GM12878 (cell line): ENCODE data around the gene ACER3. TPM values are rescaled to one million over a fixed set of nuclear protein-coding genes. Genes with fewer than 3 reads are reported as not detected.

Source experiments
- ATAC-seq: fragments of 200-7000 bp; cut with Tn5 transposase; 3 replicates; pipeline ENCODE4 v1.9.1; 2020; ENCODE audit warnings: mild to moderate bottlenecking, moderate library complexity
- BruUV-seq: library from RNA; stranded (reverse); fragments of 400-500 nt; replicated peaks from 2 replicates; lab custom pipeline; 2021; lab: Mats Ljungman, UMichigan
- CTCF ChIA-PET: fragments of 300-600 bp; sonication (Branson Sonifier 250); formaldehyde crosslinking; extraction: SDS; loops from one replicate; lab custom pipeline; 2021; ENCODE audit warnings: inconsistent platforms; lab: Yijun Ruan, JAX
- POLR2A ChIA-PET: fragments of 350-600 bp; formaldehyde crosslinking; extraction: SDS; loops from one replicate; lab custom pipeline; 2021; ENCODE audit warnings: inconsistent platforms; lab: Charles Lee
- RAD21 ChIA-PET: fragments of 300-600 bp; sonication (Branson Sonifier 250); formaldehyde crosslinking; loops from one replicate; lab custom pipeline; 2023; ENCODE audit warnings: antibody characterized with exemption; ENCODE audit not compliant: unreplicated experiment; lab: Charles Lee
- SMC1A ChIA-PET: fragments of 300-600 bp; sonication (Branson Sonifier 250); formaldehyde crosslinking; loops from one replicate; lab custom pipeline; 2023; ENCODE audit not compliant: unreplicated experiment, uncharacterized antibody; lab: Charles Lee
- DNase-seq: peaks from one replicate; pipeline ENCODE4 v3.0.0-alpha.2; 2011; ENCODE audit warnings: low read depth, low spot score
- FAIRE-seq: peaks from 3 replicates; lab custom pipeline; 2011; peaks lifted over from hg19 to GRCh38; lab: Jason Lieb, UNC
- H2AFZ ChIP-seq: 2 replicates; pipeline ENCODE4 v1.6.0; 2011; ENCODE audit warnings: low read depth, low read length, control low read depth; ENCODE audit not compliant: control insufficient read depth
- H3K27ac ChIP-seq: 2 replicates; pipeline ENCODE4 v1.5.1; 2011; ENCODE audit warnings: control low read depth; ENCODE audit not compliant: control insufficient read depth, insufficient read depth
- H3K27me3 ChIP-seq, 2 experiments: replicated peaks in 1 of 2; 2 replicates each; pipeline versions ENCODE4 v1.6.0 to v1.6.1; 2011; ENCODE audit warnings: low read length in 1 of 2; ENCODE audit not compliant: control insufficient read depth in 2 of 2, insufficient read depth in 2 of 2
- H3K36me3 ChIP-seq, 2 experiments: 2 replicates each; pipeline ENCODE4 v1.5.1; 2011; ENCODE audit warnings: low read length in 1 of 2; ENCODE audit not compliant: control insufficient read depth in 2 of 2, insufficient read depth in 2 of 2
- H3K4me1 ChIP-seq: 2 replicates; pipeline ENCODE4 v1.6.1; 2011; ENCODE audit warnings: mild to moderate bottlenecking, low read length, moderate library complexity, mixed read lengths; ENCODE audit not compliant: control insufficient read depth, insufficient read depth
- H3K4me2 ChIP-seq: 2 replicates; pipeline ENCODE4 v1.6.0; 2011; ENCODE audit warnings: control low read depth; ENCODE audit not compliant: control insufficient read depth, insufficient read depth
- H3K4me3 ChIP-seq: fragments of 200-600 bp; sonication (generic); 2 replicates; pipeline ENCODE4 v1.5.1; 2016
- H3K79me2 ChIP-seq: 2 replicates; pipeline ENCODE4 v1.6.0; 2011; ENCODE audit warnings: low read length; ENCODE audit not compliant: control insufficient read depth, insufficient read depth
- H3K9ac ChIP-seq: 2 replicates; pipeline ENCODE4 v1.8.0; 2011; ENCODE audit warnings: low read length, control low read depth, mixed read lengths; ENCODE audit not compliant: control insufficient read depth, insufficient read depth
- H3K9me3 ChIP-seq: replicated peaks from 3 replicates; pipeline ENCODE4 v1.5.1; 2011; ENCODE audit warnings: mild to moderate bottlenecking, low read length; ENCODE audit not compliant: control insufficient read depth, insufficient read depth
- H4K20me1 ChIP-seq: 2 replicates; pipeline ENCODE4 v1.6.0; 2011; ENCODE audit not compliant: control insufficient read depth, insufficient read depth
- CREB1 ChIP-seq: IDR thresholded peaks from 2 replicates; pipeline ENCODE4 v1.6.1; 2012; ENCODE audit warnings: low read depth, mild to moderate bottlenecking, inconsistent platforms
- CUX1 ChIP-seq: IDR thresholded peaks from 2 replicates; pipeline ENCODE4 v1.6.1; 2012; ENCODE audit warnings: improper control_type of control experiment, low read depth, low read length; ENCODE audit not compliant: insufficient replicate concordance
- IRF4 ChIP-seq: IDR thresholded peaks from 2 replicates; pipeline ENCODE4 v1.6.1; 2011; ENCODE audit warnings: low read depth, low read length
- KLF5 ChIP-seq: fragments of 450-650 bp; IDR thresholded peaks from 2 replicates; pipeline ENCODE4 v1.6.1; 2014; ENCODE audit warnings: mild to moderate bottlenecking; ENCODE audit not compliant: partially characterized antibody
- MLLT1 ChIP-seq: fragments of 450-650 bp; IDR thresholded peaks from 2 replicates; pipeline ENCODE4 v1.6.1; 2016; ENCODE audit warnings: mild to moderate bottlenecking
- NR2C1 ChIP-seq: fragments of 450-650 bp; IDR thresholded peaks from 2 replicates; pipeline ENCODE4 v1.6.1; 2017; ENCODE audit warnings: antibody characterized with exemption, mild to moderate bottlenecking, moderate library complexity
- NR2C2 ChIP-seq: IDR thresholded peaks from 2 replicates; pipeline ENCODE4 v1.6.1; 2011; ENCODE audit warnings: borderline replicate concordance, low read depth; ENCODE audit not compliant: control insufficient read depth, insufficient read length
- RBBP5 ChIP-seq: fragments of 200-600 bp; sonication (generic); conservative IDR thresholded peaks from 2 replicates; pipeline ENCODE4 v1.6.1; 2016
- REST ChIP-seq: IDR thresholded peaks from 2 replicates; pipeline ENCODE4 v1.6.1; 2012; ENCODE audit warnings: mild to moderate bottlenecking, low read depth, low read length
- SP1 ChIP-seq: IDR thresholded peaks from one replicate; pipeline ENCODE4 v1.6.1; 2011; ENCODE audit warnings: low read depth, low read length
- SUPT20H ChIP-seq: IDR thresholded peaks from 2 replicates; pipeline ENCODE4 v1.6.1; 2011; ENCODE audit warnings: low read depth, mild to moderate bottlenecking, low read length, moderate library complexity, borderline replicate concordance; ENCODE audit not compliant: control insufficient read depth
- USF2 ChIP-seq: IDR thresholded peaks from 2 replicates; pipeline ENCODE4 v1.6.1; 2011; ENCODE audit warnings: low read depth, low read length, improper control_type of control experiment, borderline replicate concordance
- YBX1 ChIP-seq: fragments of 450-650 bp; IDR thresholded peaks from 2 replicates; pipeline ENCODE4 v1.6.1; 2016; ENCODE audit warnings: antibody characterized with exemption
- ZNF207 ChIP-seq: fragments of 450-650 bp; IDR thresholded peaks from 2 replicates; pipeline ENCODE4 v1.6.1; 2014; ENCODE audit warnings: antibody characterized with exemption, mild to moderate bottlenecking, borderline replicate concordance
- WGBS: methylation state at CpG from one replicate; pipeline ENCODE4 v1.1.6; 2016; ENCODE audit warnings: low lambda C conversion rate; ENCODE audit not compliant: insufficient replicate concordance, insufficient coverage; ENCODE audit errors: missing lambda C conversion rate; 5-methylcytosine and 5-hydroxymethylcytosine counted together
- in situ Hi-C: fragments of 300-500 bp; cut with MboI; formaldehyde crosslinking; loops from 9 replicates; pipeline ENCODE4 v1.14.3; 2018; ENCODE audit warnings: mixed read lengths
- intact Hi-C: fragments of 100-400 bp; cut with micrococcal nuclease; formaldehyde crosslinking; loops from one replicate; pipeline ENCODE4 v1.14.2; 2022; ENCODE audit not compliant: unreplicated experiment
- polyA plus RNA-seq, 11 experiments: library from polyadenylated mRNA; depleted of rRNA in 4 of 11; unstranded in 6 of 11; stranded (reverse) in 5 of 11; fragments of >200 nt; fragmentation: Nextera tagmentation in 4 of 11; fragmentation: Illumina TruSeq in 1 of 11; extraction: Ambion mirVana in 4 of 11; extraction: Trizol in 1 of 11; gene quantifications; 1 replicate in 1 of 11; 2 replicates in 10 of 11; pipeline versions ENCODE4 v1.2.1 to v1.2.3, GENCODE V29; 2011 to 2016; ENCODE audit warnings: inconsistent platforms in 2 of 11, missing spikeins in 2 of 11, low read depth in 1 of 11
- total RNA-seq, 4 experiments: library from RNA; depleted of rRNA in 3 of 4; stranded (reverse); fragments of >200 nt in 3 of 4; fragmentation: Illumina TruSeq in 1 of 4; extraction: Trizol in 1 of 4; gene quantifications; 2 replicates each; pipeline versions ENCODE4 v1.2.1 to v1.2.3, GENCODE V29; 2013 to 2021

ACER3 gene
- total and polyA plus RNA-seq, 10 of the 15 experiments (the other 5 are each of a cell fraction or from before 2014, with no cell fraction given): 2.8 to 17.4 (median 10.3) TPM

- intact Hi-C loops: no loop called here
- no peak overlapping the region for H2AFZ ChIP-seq
- FAIRE-seq: no peak
- H3K9me3 ChIP-seq: peaks cover 5% of the 10 kb centered on the region; the same call in 2 of the 3 replicates
- in situ Hi-C loops: no loop called here
- no peaks in the 10 kb centered on the region for H3K27me3 ChIP-seq
- H3K4me3 ChIP-seq: no peak overlapping the region
- H3K4me2 ChIP-seq: no peak overlapping the region
- H3K4me1 ChIP-seq: no peaks in the 10 kb centered on the region
- DNase-seq: no peak
- CTCF ChIA-PET: interaction anchor here (0.7 kb wide), 1 partner anchor 89 kb away, joined by 3 read pairs; no protein-coding TSS in a partner anchor
- ATAC-seq: no peak
- no peak overlapping the region for H3K27ac ChIP-seq
- SMC1A ChIA-PET: no interaction called here
- H3K36me3 ChIP-seq: no peaks in the 10 kb centered on the region; a peak in 1 of 4 replicates
- POLR2A ChIA-PET: no interaction called here
- BruUV-seq: no TSS peak
- no peak overlapping the region for H3K9ac ChIP-seq
- no peaks in the 10 kb centered on the region for H3K79me2 ChIP-seq
- H4K20me1 ChIP-seq: no peaks in the 10 kb centered on the region
- RAD21 ChIA-PET: no interaction called here
- WGBS: 97% methylated on average over 3 of the region's 3 CpGs
- TF ChIP-seq IRF4: no peak
- no peak for TF ChIP-seq ZNF207
- TF ChIP-seq USF2: no peak
- TF ChIP-seq MLLT1: no peak
- no peak for TF ChIP-seq NR2C1
- TF ChIP-seq SUPT20H: no peak
- no peak for TF ChIP-seq CREB1
- no peak for TF ChIP-seq KLF5
- TF ChIP-seq CUX1: no peak
- no peak for TF ChIP-seq YBX1
- TF ChIP-seq SP1: no peak
- no peak for TF ChIP-seq NR2C2
- TF ChIP-seq RBBP5: no peak
- no peak for TF ChIP-seq REST
Observed at GRCh38 chr11:76978818-76979217, 118.1 kb downstream of the ACER3 start.
